HG03571 (cell line): Measurements from ENCODE around the gene CRYGS.
"Not testable (repeated sequence)": the region's sequence is repeated elsewhere in the genome, so short reads cannot be mapped to it uniquely, and the experiment has no call there.

Source experiments
- ATAC-seq: cut with Tn5 transposase; IDR thresholded peaks from one replicate; pipeline ENCODE4 v1.9.1; 2021; ENCODE audit not compliant: unreplicated experiment

CRYGS gene

DNA sequence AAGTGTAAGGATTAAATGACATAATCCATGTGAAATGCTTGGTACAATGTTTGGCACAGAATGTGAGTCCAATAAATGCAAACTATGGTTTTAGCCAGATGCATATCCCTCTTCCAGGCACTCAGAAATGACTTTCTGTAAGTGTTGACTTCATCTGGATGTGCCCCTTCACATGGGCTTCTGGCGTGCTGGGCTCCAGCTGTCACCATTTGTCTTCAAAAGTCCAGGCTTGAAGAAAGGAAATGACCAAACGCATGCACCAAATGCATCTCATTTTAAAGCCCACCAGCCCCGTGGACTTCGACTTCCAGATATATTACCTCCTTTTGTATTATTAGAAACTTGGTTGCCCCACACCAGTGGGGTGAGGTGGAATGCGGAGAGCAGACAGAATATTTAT, 23.7 kb downstream of the CRYGS start:
- no peak for ATAC-seq

DNA sequence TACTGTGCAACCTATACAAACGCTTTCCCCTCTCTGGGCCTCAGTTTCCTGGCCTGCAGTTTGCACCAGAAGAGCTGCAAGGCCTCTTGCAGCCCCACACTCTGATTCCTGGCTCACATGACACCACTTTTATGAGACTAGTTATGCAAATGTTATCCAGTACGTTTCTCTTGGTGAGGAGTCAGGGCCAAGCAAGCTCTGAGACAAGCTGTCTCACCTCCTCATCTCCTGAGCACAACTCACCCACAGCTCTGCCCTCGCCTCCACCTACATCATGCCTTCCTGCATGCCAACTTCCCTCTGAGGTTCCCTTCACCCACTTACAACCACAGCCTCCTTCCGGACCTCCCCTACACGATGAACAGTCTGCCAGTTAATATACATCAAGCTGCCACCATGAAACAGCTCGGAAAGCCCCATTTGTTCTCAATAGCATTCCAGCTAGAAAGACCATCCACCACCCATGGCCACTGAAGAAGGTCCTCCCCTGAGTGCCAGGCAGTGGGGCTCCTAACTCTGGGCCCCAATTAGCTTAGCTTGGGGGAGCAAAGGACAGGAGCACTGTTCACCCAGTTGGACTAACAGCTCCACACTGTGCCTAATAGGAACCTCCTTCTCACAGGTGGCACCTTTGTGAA, 25.0 kb downstream of the CRYGS start:
- ATAC-seq, result peak; percentile 27

DNA sequence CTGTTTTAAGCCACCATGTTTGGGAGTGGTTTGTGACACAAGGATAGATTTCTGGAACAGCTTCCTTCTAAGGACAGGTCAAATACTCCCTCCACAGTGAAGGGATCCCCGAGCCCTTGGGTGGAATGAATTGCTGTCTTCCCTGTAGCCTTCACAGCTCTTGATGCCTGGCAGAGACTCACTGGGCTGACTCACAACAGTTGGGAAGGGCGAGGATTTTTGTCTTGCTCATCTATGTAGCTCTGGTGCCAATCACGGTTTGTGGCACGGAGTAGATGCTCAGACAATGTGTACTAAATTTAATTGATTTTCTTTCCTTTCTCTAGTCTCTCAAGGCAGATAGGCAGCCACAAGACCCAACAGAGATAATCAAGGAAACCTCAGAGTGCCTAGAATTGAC, 27.0 kb downstream of the CRYGS start:
- ATAC-seq, result no peak

DNA sequence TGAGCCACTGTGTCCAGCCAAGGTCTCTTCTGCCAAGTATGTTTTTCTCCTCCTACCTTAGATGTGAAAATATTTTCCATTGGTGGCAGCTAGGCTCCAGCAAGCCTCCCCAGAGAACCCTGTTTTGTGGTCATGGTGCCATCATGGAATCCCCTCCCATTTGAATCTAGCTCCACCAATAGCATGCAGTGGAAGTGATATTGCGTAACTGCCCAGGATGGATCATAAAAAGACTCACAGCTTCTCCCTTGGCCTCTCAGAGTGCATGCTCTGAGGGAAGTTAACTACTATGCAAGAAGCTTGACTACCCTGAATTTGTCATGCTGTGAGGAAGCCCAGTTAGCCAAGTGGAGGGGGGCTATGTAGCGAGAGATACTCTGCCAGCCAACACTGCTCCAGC, 27.5 kb downstream of the CRYGS start:
- no peak for ATAC-seq

DNA sequence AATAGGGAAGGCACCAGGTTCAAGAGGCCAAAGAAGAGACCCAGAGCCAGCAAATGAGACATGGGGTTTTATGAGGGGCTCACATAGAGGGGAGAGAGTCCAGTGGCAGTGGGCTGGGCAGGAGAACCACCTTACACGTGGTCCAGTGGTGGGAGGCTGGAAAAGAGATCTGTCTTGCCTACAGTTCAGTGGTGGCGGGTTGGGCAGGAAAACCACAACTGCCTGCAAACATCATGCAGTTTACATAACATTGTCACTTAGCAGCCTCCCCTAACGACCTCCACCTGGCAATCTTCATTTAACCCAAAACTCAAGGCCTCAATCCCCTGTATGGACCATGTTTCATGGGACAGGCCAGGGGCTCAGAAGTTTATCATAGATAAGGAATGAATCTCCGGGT, 29.1 kb downstream of the CRYGS start:
- no peak for ATAC-seq

DNA sequence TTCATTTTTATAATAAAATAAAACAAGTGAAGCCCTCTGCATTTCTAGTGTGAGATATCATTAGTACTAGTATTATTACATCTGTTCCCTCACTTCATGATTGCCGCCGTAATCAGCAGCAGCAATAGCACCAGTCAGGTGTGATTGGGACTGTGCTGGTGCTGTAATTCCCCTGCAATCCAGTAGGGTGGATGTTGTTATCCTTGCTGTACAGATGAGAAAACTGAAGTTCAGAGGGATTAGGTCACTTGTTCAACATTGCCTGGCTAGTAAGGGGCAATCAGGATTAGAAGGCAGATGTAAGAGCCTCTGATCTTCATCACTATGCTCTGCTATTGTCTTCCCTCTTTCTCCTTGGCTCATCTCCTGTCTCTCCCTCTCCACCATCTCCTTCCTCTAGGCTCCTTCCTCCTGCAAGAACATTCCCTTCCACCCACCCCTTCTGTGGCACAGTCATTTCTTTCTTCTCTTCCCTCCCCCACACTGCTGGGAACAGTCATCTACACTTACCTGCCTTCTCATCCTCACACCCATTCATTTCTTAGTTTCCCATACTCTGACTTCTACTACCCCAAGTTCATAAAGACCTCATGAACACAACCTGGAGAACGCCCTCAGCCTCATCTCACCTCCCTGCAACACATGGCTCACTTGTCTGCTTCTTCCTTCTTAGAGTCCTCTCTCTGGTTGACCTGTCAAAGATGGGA, 29.7 kb downstream of the CRYGS start:
- ATAC-seq, result no peak

DNA sequence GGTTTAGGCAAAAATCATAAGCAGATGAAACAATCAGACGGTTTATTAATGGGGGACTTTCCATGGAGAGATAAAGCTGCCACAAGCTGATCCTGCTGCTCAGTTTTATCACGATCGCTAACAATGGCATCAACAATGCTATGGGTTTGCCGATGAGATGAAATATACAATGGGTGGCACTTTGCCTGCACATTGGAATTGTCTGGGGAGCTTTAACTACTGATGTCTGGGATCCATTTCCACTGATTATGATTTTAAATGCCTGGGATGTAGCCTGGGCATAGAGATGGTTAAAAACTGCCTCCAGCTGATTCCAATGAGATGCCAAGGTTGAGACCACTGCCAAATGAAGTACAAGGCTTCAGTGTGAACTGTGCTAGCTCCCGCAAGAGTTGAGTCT, 30.8 kb downstream of the CRYGS start:
- ATAC-seq, result no peak

DNA sequence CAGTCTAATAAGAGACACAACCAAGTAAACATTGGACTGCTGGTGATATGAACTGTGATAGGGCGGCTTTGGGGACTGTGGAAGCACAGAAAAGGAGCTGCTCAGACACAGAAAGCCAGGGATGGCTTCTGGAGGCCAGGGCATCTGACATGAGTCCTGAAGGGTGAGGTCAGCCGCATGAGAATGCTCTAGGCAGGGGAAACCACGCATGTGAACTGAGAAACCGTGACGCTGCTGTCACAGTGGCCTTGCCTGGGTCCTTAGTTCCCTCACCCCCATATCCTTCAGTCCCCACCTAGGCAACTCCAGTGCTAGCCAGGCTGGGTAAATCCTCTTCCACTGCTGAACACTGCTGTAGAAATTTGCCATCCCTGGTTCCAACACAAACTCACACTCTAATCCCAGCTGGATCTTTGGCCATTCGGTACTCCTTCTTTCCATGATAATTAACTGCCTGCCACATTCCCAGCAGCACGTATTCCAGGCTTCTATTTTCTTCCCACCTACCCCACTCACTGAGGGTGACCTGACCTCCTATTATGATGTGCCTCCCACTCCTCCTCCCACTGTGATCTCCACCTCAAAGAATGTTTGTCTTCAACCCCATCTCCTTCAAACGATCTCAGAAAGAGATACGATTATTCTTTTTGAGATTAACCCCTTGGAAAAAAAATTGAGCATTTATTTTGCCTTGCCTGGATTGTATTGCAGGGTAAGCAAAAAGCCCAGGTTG, 31.4 kb downstream of the CRYGS start:
- ATAC-seq, result no peak

DNA sequence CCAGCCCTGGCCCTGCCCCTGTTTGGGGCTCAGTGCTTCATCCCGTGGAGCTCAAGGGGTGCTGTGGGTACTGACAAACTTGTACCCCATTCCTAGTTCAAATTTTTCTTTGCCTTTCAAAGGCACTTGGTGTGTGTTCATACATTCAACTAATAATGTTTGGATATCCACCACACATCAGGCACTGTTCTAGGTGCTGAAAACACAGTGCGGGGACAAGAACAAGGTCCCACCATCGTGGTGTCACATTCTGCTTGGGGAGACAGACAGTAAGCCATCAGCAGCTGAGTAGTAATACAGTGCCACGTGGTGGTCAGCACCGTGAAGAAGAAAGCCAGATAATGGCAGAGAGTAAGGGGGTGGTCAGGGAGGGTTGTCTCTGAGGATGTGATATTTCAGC, 32.5 kb downstream of the CRYGS start:
- ATAC-seq, result no peak

DNA sequence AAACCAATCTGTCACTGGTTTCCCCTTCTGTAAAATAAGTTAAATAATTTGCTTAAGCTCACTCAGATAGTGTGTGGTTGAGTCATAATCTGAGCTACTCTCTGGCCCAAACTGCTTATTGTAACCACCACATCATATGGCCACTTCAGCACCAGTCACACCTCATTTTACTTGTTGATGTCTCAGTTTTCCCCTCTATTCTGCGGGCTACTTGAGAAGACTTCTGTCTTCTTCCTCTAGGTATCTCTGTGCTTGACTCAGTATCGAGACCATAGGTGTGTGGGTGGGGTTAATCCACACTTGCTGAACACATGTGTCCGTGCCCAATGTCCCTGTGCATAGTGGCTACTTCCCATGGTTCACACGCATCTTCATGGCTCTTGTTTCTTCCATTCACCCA, 32.9 kb downstream of the CRYGS start:
- peak; percentile 65 for ATAC-seq

DNA sequence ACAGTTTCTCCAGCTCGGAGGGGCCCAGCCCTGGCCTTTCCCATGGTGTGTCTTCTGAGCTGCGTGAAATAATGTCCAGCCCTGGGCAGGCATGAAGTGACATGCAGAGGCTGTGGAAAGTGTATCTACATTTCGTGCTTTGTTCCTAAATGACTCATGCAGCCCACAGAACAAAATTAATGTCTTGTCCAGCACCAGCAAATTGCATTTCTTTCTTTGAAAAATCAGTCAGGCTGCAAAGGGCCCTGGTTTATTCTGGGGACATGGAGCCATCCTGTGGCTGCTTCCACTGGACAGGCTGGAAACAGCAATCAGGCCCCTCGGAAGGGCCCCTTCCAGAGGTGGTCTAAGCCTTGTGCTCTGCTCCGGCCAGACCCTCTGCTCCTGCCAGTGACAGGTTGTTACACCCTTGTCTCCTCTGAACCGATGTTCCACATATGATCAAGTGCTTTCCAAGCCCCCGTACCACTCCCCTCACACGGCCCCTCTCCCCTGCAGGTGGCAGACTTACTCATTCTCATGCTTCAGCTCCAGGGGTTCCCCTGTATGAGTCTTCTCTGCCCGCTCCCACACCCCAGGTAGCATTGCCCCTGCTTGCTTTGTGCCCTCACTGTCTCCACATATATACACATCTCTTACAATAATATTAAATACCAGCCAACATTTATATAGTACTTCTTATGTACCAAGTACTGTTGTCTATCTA, 33.7 kb downstream of the CRYGS start:
- no peak for ATAC-seq

DNA sequence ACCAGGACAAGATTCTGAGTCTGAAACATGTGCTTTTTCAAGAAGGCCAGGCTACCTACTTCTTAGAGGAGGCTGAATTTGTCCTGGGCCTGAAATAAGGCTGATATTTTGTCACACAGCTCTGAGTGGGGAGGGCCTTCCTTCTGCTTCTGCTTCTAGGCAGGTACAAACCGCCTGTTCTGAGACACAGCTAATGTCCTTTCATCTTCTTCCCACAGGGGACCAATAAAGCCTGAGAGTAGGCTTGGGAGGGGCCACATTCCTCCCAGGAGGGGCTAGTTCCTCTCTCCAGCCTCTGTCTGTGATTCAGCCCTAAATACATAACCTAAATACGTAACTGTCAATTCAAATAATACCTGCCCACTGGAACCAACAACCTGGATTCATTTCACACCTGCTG, 34.8 kb downstream of the CRYGS start:
- ATAC-seq, result no peak

DNA sequence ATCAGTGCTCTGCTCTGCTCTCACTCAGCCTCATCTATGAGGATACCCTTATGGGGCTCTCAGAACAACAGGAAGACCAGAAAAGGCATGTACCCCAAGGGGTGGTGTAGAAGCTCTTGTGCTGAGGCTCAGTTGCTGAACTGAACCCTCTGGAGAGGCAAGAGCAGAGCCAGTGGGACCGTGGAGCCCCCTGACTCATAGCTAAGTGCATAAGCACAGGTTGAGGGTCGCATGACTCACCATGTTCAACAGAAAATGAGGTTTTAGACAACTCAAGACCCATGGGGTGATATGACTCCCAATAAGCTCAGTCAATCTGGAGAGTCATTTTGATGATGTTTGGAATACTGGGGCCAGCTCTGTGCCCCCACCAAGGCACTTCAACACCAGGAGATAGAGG, 37.3 kb downstream of the CRYGS start:
- no peak for ATAC-seq

DNA sequence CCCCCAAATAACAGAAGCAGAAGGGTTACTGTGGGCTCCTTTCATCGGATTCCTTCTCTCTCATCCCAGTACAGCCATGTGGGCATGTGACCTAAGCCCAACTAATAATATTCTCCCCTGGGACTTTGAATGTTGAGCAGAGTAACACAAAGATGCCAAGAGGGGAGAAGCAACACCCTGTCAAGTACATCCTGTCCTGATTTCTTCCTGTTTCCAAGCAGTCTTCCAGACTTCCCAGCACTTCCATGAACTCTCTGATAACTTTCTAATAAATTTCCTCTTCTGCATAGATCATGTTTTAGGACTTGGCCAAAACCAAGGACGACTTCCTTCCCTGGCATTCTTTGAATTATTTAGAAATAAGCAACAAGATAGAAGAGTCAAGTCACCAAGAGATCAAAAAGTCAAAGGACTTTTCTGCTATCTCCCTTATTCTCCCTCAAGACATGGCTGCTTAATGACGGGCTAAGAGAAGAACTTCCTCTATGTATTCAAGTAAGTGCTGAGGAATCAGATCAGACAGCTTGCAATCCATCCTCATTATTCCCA, 37.9 kb downstream of the CRYGS start:
- no peak for ATAC-seq

DNA sequence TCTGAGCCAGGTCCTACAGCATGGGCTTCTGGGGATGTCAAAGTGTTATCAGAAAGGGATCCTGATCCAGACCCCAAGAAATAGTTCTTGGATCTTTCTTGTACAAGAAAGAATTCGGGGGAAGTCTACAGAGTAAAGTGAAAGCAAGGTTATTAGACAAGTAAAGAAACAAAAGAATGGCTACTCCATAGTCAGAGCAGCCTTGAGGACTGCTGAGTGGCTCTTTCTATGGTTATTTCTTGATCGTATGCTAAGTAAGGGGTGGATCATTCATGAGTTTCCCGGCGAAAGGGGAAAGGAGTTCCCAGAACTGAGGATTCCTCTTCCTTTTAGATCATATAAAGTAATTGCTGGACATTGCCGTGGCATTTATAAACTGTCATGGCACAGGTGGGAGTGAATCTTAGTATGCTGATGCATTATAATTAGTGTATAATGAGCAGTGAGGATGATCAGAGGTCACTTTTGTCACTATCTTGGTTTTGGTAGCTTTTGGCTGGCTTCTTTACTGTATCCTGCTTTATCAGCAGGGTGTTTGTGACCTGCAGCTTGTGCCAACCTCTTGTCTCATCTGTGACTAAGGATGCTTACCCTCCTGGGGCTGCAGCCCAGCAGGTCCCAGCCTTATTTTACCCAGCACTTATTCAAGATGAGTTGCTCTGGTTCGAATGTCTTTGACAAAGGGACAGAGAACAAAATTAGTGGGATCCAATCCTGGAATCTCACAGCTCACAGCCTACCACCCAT, 41.0 kb downstream of the CRYGS start:
- no peak for ATAC-seq

DNA sequence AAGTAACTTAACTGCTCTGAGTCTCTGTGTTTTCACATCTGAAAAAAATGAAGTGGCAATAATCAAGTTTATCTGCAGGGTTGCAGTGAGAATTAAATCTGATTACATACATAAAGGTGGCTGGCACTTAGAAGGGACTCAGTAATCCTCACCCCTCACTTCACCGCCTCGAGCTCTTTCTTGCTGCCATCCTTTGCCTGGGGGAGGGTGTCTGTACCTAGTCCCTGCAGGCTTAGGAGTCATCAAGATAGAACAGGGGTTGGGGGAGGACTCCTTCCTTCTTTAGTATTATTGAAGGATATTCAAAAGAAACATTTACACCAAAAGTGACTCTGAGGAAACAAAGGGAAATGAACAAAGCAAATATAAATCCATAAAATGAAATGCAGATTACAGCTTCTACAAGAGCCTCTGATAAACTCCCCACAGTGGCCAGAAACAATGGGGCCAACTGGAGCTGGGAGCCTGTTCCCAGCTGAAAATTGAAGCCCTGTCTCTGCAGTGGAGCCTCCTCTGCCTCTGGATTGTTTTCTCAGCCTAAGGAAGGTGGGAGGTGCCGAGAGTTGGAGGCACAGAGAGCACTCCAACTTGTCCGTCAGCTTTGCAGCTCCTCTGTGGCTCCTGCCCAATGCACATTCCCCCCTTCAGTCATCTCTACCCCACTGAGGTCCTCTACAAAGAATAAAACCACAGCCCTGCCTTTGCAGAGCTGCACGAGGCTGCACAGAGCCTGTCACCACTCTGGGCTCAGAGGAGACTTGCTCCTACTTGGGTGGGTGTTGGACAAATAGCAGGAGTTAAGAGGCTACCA, 41.8 kb downstream of the CRYGS start:
- no peak for ATAC-seq

DNA sequence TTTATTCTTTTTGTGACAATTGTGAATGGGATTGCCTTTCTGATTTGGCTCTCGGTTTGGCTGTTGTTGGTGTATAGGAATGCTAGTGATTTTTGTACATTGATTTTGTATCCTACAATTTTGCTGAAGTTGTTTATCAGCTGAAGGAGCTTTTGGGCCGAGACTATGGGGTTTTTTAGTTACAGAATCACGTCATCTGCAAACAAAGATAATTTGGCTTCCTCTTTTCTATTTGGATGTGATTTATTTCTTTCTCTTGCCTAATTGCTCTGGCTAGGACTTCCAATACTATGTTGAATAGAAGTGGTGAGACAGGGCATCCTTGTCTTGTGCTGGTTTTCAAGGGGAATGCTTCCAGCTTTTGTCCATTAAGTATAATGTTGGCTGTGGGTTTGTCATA, 44.2 kb downstream of the CRYGS start:
- ATAC-seq, result not testable (repeated sequence)

DNA sequence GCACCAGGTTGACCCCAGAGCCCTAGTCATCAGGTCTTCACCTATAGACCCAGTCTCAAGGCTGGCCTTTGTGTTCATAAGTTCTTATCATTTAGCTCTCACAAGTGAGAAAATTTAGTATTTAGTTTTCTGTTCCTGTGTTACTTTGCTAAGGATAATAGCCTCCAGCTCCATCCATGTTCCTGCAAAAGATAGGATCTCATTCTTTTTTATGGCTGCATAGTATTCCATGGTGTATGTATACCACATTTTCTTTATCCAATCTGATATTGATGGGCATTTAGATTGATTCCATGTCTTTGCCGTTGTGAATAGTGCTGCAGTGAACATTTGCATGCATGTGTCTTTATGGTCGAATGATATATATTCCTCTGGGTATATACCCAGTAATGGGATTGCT, 46.2 kb downstream of the CRYGS start:
- not testable (repeated sequence) for ATAC-seq

DNA sequence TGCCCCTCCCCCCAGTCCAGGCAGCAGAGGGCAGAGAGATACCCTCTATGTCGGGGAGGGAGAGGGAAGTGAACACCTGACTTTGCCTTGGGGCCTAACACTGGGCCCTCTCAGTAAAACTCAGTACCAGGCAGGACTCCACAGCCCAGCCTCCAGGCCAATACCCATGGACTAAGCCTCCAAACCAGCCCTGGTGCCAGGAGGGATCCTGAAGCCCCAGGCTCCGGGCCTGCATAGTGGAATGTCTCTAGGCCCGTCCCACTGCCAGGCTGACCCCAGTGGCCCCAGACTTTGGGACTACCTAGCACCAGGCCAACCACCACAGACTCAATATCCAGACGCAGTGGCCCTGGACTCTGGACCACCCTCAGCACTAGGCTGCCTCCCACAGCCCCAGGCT, 46.6 kb downstream of the CRYGS start:
- no peak for ATAC-seq

DNA sequence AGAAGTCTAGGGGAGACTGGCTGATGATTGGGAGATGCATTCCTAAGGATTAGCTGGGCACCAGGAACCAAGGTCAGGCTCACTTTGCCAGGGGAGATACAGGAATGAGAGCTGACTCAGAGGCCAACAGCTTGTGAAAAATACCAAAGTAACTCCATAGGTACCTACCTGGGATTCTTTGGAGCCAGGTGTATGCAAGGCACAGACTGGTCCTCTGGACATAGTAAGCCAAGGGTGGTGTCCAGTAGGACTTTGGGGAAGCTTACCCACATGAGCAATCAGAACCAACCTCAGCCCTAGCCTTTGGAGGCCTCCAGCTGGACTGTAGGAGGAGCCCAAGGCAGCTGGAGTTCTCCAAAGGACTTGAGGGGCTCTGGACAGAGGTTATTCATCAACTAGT, 47.5 kb downstream of the CRYGS start:
- no peak for ATAC-seq
